ENCODE measurements around the gene SH3PXD2B. TPM values are rescaled to one million over a fixed set of nuclear protein-coding genes. Genes with fewer than 3 reads are reported as not detected.

The SH3PXD2B gene
- total and polyA plus RNA-seq, 2 of the 13 experiments (the other 11 are each of a cell fraction or from before 2014, with no cell fraction given): 3.4 to 4.6 TPM

DNA sequence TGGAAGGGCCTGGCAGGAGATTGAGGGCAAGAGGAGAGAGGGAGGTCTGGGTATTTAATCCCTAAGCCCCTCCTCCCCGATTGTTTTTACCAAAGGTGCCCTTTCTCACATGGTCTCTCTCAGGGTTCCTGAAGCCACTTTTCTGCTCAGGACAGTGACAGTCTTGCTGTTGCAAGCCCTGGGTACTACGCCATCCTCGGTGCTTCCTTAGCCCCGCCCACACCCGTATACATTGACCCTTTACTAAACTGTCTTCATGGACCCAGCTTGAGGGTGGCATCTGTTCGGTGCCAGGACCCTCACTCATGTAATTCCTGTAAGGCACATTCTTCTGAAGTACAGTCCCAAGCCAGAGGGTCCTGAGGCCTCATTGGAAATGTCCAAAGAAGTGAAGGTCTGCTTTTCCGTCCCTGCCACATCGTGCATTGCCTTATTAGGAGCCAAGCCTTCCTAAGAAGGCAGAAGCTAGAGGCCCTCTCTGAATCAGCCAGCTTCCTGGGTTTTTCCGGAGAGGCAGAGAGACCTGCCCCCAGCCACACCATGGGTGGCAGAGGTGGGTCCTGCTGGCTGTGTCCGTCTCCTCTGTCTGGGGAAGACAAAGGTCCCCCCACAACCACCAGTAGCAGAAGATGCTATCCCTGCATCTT lies 1.9 kb upstream of the SH3PXD2B start:
- H3K27ac ChIP-seq (ENCODE audit: extremely low read length, insufficient read depth, low read length): no peak overlapping the region
- WGBS (ENCODE audit: low lambda C conversion rate): 48% methylated on average over 10 of the region's 10 CpGs
- no peak for FAIRE-seq
- TF ChIP-seq ARHGAP35 (CRISPR knock-in tag; IDR thresholded peaks at IDR 0.05; ENCODE audit: borderline replicate concordance) (no peak), BCL6 (CRISPR knock-in tag; IDR thresholded peaks at IDR 0.05) (no peak), ZNF552 (CRISPR knock-in tag; IDR thresholded peaks at IDR 0.05; ENCODE audit: borderline replicate concordance) (no peak), FOXA1 (IDR thresholded peaks at IDR 0.05) (no peak), FOXA1 (CRISPR knock-in tag; IDR thresholded peaks at IDR 0.05) (no peak), GABPA (IDR thresholded peaks at IDR 0.05; ENCODE audit: low read depth, low read length) (no peak), GABPA (CRISPR knock-in tag; IDR thresholded peaks at IDR 0.05; ENCODE audit: low read depth) (no peak), ZNF124 (CRISPR knock-in tag; IDR thresholded peaks at IDR 0.05) (no peak), ZBTB21 (CRISPR knock-in tag; IDR thresholded peaks at IDR 0.05) (no peak), NFYC (CRISPR knock-in tag; IDR thresholded peaks at IDR 0.05) (no peak), ADNP (CRISPR knock-in tag; IDR thresholded peaks at IDR 0.05) (no peak), ZKSCAN5 (CRISPR knock-in tag; IDR thresholded peaks at IDR 0.05) (no peak), ZBTB7B (CRISPR knock-in tag; IDR thresholded peaks at IDR 0.05) (no peak)
- TF ChIP-seq, protein P1, sequence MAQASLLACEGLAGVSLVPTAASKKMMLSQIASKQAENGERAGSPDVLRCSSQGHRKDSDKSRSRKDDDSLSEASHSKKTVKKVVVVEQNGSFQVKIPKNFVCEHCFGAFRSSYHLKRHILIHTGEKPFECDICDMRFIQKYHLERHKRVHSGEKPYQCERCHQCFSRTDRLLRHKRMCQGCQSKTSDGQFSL (CRISPR knock-in tag; IDR thresholded peaks at IDR 0.05): no peak
- TF ChIP-seq, protein P2, sequence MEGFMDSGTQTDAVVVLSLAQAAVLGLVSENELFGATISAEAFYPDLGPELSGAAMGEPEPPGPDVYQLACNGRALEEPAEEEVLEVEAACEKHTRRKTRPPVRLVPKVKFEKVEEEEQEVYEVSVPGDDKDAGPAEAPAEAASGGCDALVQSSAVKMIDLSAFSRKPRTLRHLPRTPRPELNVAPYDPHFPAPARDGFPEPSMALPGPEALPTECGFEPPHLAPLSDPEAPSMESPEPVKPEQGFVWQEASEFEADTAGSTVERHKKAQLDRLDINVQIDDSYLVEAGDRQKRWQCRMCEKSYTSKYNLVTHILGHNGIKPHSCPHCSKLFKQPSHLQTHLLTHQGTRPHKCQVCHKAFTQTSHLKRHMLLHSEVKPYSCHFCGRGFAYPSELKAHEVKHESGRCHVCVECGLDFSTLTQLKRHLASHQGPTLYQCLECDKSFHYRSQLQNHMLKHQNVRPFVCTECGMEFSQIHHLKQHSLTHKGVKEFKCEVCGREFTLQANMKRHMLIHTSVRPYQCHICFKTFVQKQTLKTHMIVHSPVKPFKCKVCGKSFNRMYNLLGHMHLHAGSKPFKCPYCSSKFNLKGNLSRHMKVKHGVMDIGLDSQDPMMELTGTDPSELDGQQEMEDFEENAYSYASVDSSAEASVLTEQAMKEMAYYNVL (CRISPR knock-in tag; IDR thresholded peaks at IDR 0.05; ENCODE audit: borderline replicate concordance): no peak
- TF ChIP-seq, protein P3, sequence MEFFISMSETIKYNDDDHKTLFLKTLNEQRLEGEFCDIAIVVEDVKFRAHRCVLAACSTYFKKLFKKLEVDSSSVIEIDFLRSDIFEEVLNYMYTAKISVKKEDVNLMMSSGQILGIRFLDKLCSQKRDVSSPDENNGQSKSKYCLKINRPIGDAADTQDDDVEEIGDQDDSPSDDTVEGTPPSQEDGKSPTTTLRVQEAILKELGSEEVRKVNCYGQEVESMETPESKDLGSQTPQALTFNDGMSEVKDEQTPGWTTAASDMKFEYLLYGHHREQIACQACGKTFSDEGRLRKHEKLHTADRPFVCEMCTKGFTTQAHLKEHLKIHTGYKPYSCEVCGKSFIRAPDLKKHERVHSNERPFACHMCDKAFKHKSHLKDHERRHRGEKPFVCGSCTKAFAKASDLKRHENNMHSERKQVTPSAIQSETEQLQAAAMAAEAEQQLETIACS (CRISPR knock-in tag; IDR thresholded peaks at IDR 0.05): no peak
- TF ChIP-seq, protein P4, sequence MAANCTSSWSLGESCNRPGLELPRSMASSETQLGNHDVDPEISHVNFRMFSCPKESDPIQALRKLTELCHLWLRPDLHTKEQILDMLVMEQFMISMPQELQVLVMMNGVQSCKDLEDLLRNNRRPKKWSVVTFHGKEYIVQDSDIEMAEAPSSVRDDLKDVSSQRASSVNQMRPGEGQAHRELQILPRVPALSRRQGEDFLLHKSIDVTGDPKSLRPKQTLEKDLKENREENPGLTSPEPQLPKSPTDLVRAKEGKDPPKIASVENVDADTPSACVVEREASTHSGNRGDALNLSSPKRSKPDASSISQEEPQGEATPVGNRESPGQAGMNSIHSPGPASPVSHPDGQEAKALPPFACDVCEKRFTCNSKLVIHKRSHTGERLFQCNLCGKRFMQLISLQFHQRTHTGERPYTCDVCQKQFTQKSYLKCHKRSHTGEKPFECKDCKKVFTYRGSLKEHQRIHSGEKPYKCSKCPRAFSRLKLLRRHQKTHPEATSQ (CRISPR knock-in tag; IDR thresholded peaks at IDR 0.05; ENCODE audit: borderline replicate concordance): no peak

More for the DNA sequence above, 1.9 kb upstream of the SH3PXD2B start:
- peak overlapping the region in 1 of 3 experiments; percentile 13; a peak in 1 of 6 replicates for H3K4me3 ChIP-seq (replicated peaks in 1 of 3; ENCODE audit: insufficient read depth in 1 of 3, low read depth in 2 of 3, low read length in 3 of 3)
- peaks cover 0 to 2% of the 10 kb centered on the region in 2 experiments; a peak in 2 of 5 replicates for H3K27me3 ChIP-seq (ENCODE audit: control insufficient read depth in 1 of 2, insufficient read depth in 2 of 2, low read length in 2 of 2)
- in situ Hi-C loops (cut with HindIII; ENCODE audit: extremely low pct_ligation_motif_present, low pct_unique_long_range_greater_than_20kb) (no loop called here), intact Hi-C loops (cut with micrococcal nuclease; ENCODE audit: unreplicated experiment) (no loop called here)
- H3K4me2 ChIP-seq (ENCODE audit: low read depth, low read length): peak overlapping the region; percentile 77
- H3K9ac ChIP-seq (ENCODE audit: insufficient read depth, low read depth, low read length): no peak overlapping the region
- H4K20me1 ChIP-seq (ENCODE audit: insufficient read depth, low read length): peaks cover 5% of the 10 kb centered on the region
- no peak for ATAC-seq
- H3K9me3 ChIP-seq (ENCODE audit: low read length): no peaks in the 10 kb centered on the region
- BruUV-seq (replicated peaks): no TSS peak
- H3K4me1 ChIP-seq (ENCODE audit: insufficient read depth, low read length): peaks cover 60% of the 10 kb centered on the region
- H2AFZ ChIP-seq (ENCODE audit: low read length): peak overlapping the region; percentile 3
- H3K36me3 ChIP-seq (replicated peaks in 1 of 2; ENCODE audit: control insufficient read depth in 1 of 2, insufficient read depth in 2 of 2, low read length in 2 of 2): no peaks in the 10 kb centered on the region
- peaks cover 2% of the 10 kb centered on the region for H3K79me2 ChIP-seq (ENCODE audit: insufficient read depth, low read length)
- DNase-seq (ENCODE audit: low spot score): no peak
- ChIA-PET POLR2A (no interaction called here), CTCF (ENCODE audit: low intra/inter-chr PET ratio, low total read pairs) (no interaction called here)
